OCI-LY3 (cell line): ENCODE measurements around the gene KLK8.

Experiments
- H2AFZ ChIP-seq: fragments of 200-600, 300-600 bp; shearing (Covaris generic); 2 replicates; pipeline ENCODE4 v1.6.0; 2014; ENCODE audit warnings: antibody characterized with exemption, low read depth, low read length
- H3K27ac ChIP-seq: fragments of 200-600, 300-600 bp; sonication (generic); 2 replicates; pipeline ENCODE4 v1.5.1; 2014; ENCODE audit warnings: mild to moderate bottlenecking, low read length, moderate library complexity, mixed read lengths
- H3K27me3 ChIP-seq: fragments of 200-600, 300-600 bp; sonication (generic); 2 replicates; pipeline ENCODE4 v1.6.1; 2014; ENCODE audit warnings: low read depth, low read length, mixed read lengths
- H3K36me3 ChIP-seq: fragments of 200-600, 300-600 bp; sonication (generic); replicated peaks from 2 replicates; pipeline ENCODE3; 2014; ENCODE audit warnings: low read depth, low read length, mixed read lengths
- H3K4me1 ChIP-seq: fragments of 300-600, 200-600 bp; sonication (generic); 2 replicates; pipeline ENCODE4 v1.6.1; 2014; ENCODE audit warnings: low read length, mixed read lengths
- H3K4me2 ChIP-seq: fragments of 200-600, 300-600 bp; sonication (generic); 2 replicates; pipeline ENCODE4 v1.6.1; 2014; ENCODE audit warnings: low read length, mixed read lengths
- H3K4me3 ChIP-seq: fragments of 300-600, 200-600 bp; sonication (generic); 2 replicates; pipeline ENCODE4 v1.5.1; 2014; ENCODE audit warnings: antibody characterized with exemption, mild to moderate bottlenecking, low read length, moderate library complexity
- H3K79me2 ChIP-seq: fragments of 300-600, 200-600 bp; shearing (Covaris generic); 2 replicates; pipeline ENCODE4 v1.6.1; 2014; ENCODE audit warnings: mild to moderate bottlenecking, low read length, mixed read lengths
- H3K9ac ChIP-seq: fragments of 300-600, 200-600 bp; shearing (Covaris generic); 2 replicates; pipeline ENCODE4 v1.6.0; 2014; ENCODE audit warnings: mild to moderate bottlenecking, low read length, moderate library complexity
- H3K9me3 ChIP-seq: fragments of 200-600, 300-600 bp; shearing (Covaris generic); 2 replicates; pipeline ENCODE4 v1.6.1; 2014; ENCODE audit warnings: low read length, mixed read lengths; ENCODE audit not compliant: insufficient read depth
- H4K20me1 ChIP-seq: fragments of 200-600, 300-600 bp; sonication (generic); 2 replicates; pipeline ENCODE4 v1.6.1; 2016; ENCODE audit warnings: low read length, mixed read lengths; ENCODE audit not compliant: insufficient read depth
- EZH2phosphoT487 ChIP-seq: fragments of 200-600 bp; shearing (Covaris generic); IDR thresholded peaks from 2 replicates; pipeline ENCODE4 v1.6.1; 2018; ENCODE audit warnings: antibody characterized with exemption, mixed run types, low read depth
- TF ChIP-seq, protein P1 (sequence below): fragments of 200-600, 300-600 bp; sonication (generic); IDR thresholded peaks from 2 replicates; pipeline ENCODE4 v1.5.1; 2014; ENCODE audit warnings: antibody characterized with exemption, low read length, low read depth

Gene KLK8

DNA sequence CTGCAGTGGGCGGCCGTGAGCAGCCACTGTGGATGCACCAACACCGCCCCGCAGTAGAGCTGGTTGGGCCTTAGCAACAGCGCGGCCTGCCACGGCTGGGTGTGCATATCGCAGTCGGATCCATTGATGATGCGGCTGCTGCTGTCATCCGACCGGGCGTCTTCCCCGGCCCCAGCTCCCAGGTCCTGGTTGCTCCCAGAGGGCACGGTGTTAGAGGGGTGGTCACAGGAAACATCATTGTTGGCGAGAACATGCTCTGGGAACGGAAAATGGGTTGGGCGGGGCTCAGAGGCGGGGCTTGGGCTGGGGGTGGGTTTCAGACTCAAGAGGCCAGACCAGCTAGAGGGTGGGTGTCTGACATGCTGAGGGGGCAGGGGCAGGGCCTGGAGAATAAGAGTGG is 51.5 kb downstream of the KLK8 start:
- H3K79me2 ChIP-seq: no peaks in the 10 kb centered on the region
- H3K4me3 ChIP-seq: no peak overlapping the region
- H3K9me3 ChIP-seq: no peaks in the 10 kb centered on the region
- H4K20me1 ChIP-seq: no peaks in the 10 kb centered on the region
- no peak overlapping the region for H3K27ac ChIP-seq
- H3K9ac ChIP-seq: no peak overlapping the region
- H3K4me1 ChIP-seq: no peaks in the 10 kb centered on the region
- no peaks in the 10 kb centered on the region for H3K36me3 ChIP-seq
- no peak for TF ChIP-seq EZH2phosphoT487
- TF ChIP-seq, protein P1, sequence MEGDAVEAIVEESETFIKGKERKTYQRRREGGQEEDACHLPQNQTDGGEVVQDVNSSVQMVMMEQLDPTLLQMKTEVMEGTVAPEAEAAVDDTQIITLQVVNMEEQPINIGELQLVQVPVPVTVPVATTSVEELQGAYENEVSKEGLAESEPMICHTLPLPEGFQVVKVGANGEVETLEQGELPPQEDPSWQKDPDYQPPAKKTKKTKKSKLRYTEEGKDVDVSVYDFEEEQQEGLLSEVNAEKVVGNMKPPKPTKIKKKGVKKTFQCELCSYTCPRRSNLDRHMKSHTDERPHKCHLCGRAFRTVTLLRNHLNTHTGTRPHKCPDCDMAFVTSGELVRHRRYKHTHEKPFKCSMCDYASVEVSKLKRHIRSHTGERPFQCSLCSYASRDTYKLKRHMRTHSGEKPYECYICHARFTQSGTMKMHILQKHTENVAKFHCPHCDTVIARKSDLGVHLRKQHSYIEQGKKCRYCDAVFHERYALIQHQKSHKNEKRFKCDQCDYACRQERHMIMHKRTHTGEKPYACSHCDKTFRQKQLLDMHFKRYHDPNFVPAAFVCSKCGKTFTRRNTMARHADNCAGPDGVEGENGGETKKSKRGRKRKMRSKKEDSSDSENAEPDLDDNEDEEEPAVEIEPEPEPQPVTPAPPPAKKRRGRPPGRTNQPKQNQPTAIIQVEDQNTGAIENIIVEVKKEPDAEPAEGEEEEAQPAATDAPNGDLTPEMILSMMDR: no peak
- no peak overlapping the region for H2AFZ ChIP-seq
- no peak overlapping the region for H3K4me2 ChIP-seq
- peaks cover 8% of the 10 kb centered on the region; the same call in 1 of the 2 replicates for H3K27me3 ChIP-seq

DNA sequence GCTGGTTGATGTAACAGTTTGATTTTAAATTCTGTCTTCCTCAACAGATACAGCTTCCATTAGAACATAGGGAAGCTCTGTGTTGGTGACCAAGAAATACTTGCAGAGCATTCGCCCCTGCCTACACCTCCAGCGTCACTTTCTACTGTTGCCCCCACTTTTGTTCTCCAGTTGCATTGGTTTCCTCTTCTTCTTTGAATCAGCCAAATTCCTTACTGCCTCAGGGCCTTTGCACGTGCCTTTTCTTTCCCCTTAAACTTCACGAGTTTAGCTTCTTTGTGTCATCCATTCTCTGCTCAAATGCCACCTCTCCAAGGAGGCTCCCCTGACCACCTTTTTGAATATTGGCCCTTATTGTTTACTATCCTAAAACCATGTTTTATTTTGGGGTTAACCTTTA is 54.3 kb downstream of the KLK8 start:
- Histone ChIP-seq H3K9me3 (no peaks in the 10 kb centered on the region), H3K4me3 (no peak overlapping the region), H2AFZ (no peak overlapping the region), H3K27me3 (peaks cover 8% of the 10 kb centered on the region; the same call in 1 of the 2 replicates), H3K36me3 (no peaks in the 10 kb centered on the region), H3K79me2 (no peaks in the 10 kb centered on the region), H3K4me1 (no peaks in the 10 kb centered on the region), H3K27ac (no peak overlapping the region), H4K20me1 (no peaks in the 10 kb centered on the region), H3K4me2 (no peak overlapping the region), H3K9ac (no peak overlapping the region)
- TF ChIP-seq, protein P1: no peak
- TF ChIP-seq EZH2phosphoT487: no peak
